DOHH2 (cell line): ENCODE results near the gene CKMT2.

Experiments used
- EZH2phosphoT487 ChIP-seq: fragments of 200-600 bp; sonication (generic); IDR thresholded peaks from 2 replicates; pipeline ENCODE4 v1.6.1; 2017; ENCODE audit warnings: borderline replicate concordance, mild to moderate bottlenecking, antibody characterized with exemption, low read length, moderate library complexity, mixed read lengths
- TF ChIP-seq, protein P1 (sequence below): fragments of 200-600 bp; sonication (generic); IDR thresholded peaks from one replicate; pipeline ENCODE4 v1.5.1; 2014; ENCODE audit warnings: antibody characterized with exemption, mild to moderate bottlenecking, low read depth, low read length; ENCODE audit not compliant: poor library complexity, severe bottlenecking

DNA sequence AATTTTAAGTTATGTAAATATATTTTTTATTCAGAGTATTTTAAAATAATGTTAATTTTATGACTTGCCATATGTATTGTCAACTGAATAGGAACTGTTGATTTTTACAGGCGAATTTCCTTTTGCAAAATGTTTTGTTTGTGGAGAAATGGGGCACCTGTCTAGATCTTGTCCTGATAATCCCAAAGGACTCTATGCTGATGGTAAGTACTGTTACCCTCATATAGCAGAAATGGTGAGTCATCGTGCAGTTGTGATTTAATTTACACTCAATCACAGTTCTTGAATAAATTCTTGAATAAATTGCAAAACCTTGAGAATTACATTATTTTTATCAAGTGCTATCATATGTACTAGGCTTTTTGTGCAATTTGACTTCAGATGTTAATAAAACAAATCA lies 75.7 kb downstream of the CKMT2 start:
- TF ChIP-seq, protein P1, sequence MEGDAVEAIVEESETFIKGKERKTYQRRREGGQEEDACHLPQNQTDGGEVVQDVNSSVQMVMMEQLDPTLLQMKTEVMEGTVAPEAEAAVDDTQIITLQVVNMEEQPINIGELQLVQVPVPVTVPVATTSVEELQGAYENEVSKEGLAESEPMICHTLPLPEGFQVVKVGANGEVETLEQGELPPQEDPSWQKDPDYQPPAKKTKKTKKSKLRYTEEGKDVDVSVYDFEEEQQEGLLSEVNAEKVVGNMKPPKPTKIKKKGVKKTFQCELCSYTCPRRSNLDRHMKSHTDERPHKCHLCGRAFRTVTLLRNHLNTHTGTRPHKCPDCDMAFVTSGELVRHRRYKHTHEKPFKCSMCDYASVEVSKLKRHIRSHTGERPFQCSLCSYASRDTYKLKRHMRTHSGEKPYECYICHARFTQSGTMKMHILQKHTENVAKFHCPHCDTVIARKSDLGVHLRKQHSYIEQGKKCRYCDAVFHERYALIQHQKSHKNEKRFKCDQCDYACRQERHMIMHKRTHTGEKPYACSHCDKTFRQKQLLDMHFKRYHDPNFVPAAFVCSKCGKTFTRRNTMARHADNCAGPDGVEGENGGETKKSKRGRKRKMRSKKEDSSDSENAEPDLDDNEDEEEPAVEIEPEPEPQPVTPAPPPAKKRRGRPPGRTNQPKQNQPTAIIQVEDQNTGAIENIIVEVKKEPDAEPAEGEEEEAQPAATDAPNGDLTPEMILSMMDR, result no peak
- TF ChIP-seq EZH2phosphoT487, result no peak
